Heart left ventricle (tissue), 16 donors: Measurements from ENCODE around the gene LRGUK. TPM values are rescaled to one million over a fixed set of nuclear protein-coding genes. Genes with fewer than 3 reads are reported as not detected.
A peak's percentile ranks its signal among the peaks of the same experiment; 100 is the strongest.
"Not testable (repeated sequence)": the region's sequence is repeated elsewhere in the genome, so short reads cannot be mapped to it uniquely, and the experiment has no call there.

Experiments
- ATAC-seq, 4 donors: fragments of 200-7000 bp; cut with Tn5 transposase; one replicate each; pipeline ENCODE4 v1.9.1; 2020 to 2022; ENCODE audit warnings: moderate library complexity in 4 of 4, mild to moderate bottlenecking in 3 of 4, moderate number of reproducible peaks in 1 of 4
- DNase-seq, 5 donors: peaks; one replicate each; pipeline ENCODE4 v3.0.0-alpha.2; 2020
- H3K27ac ChIP-seq, 12 donors: fragments of 200-600 bp; sonication (generic) in 4 of 12; one replicate each; pipeline versions ENCODE4 v1.5.0 to v1.8.0; 2016 to 2022; ENCODE audit warnings: mild to moderate bottlenecking in 2 of 12
- H3K27me3 ChIP-seq, 9 donors: fragments of 200-600 bp; sonication (generic) in 2 of 9; one replicate each; pipeline versions ENCODE4 v1.5.1 to v1.8.0; 2016 to 2022; ENCODE audit warnings: mild to moderate bottlenecking in 3 of 9
- H3K36me3 ChIP-seq, 9 donors: fragments of 200-600 bp; sonication (generic) in 2 of 9; one replicate each; pipeline versions ENCODE4 v1.5.0 to v1.8.0; 2018 to 2022; ENCODE audit warnings: mild to moderate bottlenecking in 2 of 9
- H3K4me1 ChIP-seq, 12 donors: fragments of 200-600 bp; sonication (generic) in 4 of 12; one replicate each; pipeline versions ENCODE4 v1.5.0 to v1.8.0; 2016 to 2022; ENCODE audit warnings: mild to moderate bottlenecking in 3 of 12
- H3K4me3 ChIP-seq, 12 donors: fragments of 200-600 bp; sonication (generic) in 4 of 12; one replicate each; pipeline versions ENCODE4 v1.5.0 to v1.8.0; 2017 to 2022; ENCODE audit warnings: mild to moderate bottlenecking in 9 of 12, moderate library complexity in 4 of 12
- H3K9me3 ChIP-seq, 12 donors: fragments of 200-600 bp; sonication (generic) in 4 of 12; one replicate each; pipeline versions ENCODE4 v1.5.0 to v1.8.0; 2016 to 2022; ENCODE audit warnings: mild to moderate bottlenecking in 1 of 12
- CTCF ChIP-seq, 12 donors: fragments of 200-600 bp; sonication (generic) in 4 of 12; IDR thresholded peaks; one replicate each; pipeline versions ENCODE4 v1.5.0 to v1.8.0; 2018 to 2022; ENCODE audit warnings: antibody characterized with exemption in 12 of 12, mild to moderate bottlenecking in 5 of 12
- POLR2A ChIP-seq, 2 donors: fragments of 450-650 bp; IDR thresholded peaks; one replicate each; pipeline ENCODE4 v1.6.1; 2017; ENCODE audit warnings: antibody characterized with exemption in 2 of 2, mild to moderate bottlenecking in 2 of 2, moderate library complexity in 2 of 2
- WGBS, 4 donors: extraction: QIAGEN DNeasy Blood & Tissue Kit in 2 of 4; methylation state at CpG; one replicate each; pipeline versions ENCODE4 v1.1.5 to v1.1.7; 2013 to 2018; 5-methylcytosine and 5-hydroxymethylcytosine counted together
- intact Hi-C, 10 donors: fragments of 100-400 bp; cut with DNase I; formaldehyde crosslinking; loops; one replicate each; pipeline versions ENCODE4 v1.11.1 to v1.14.2; 2022
- long read RNA-seq, 3 donors: library from polyadenylated mRNA; unstranded; transcript quantifications; one replicate each; pipeline ENCODE4 v2.0.0, GENCODE V29; 2020 to 2021
- polyA plus RNA-seq, 2 donors: library from polyadenylated mRNA; stranded (reverse); fragments of 200-250 nt; gene quantifications; one replicate each; pipeline ENCODE4 v1.2.3, GENCODE V29; 2013
- total RNA-seq, 9 donors: library from RNA; depleted of rRNA in 2 of 9; stranded (reverse); fragments of >200 nt in 2 of 9; fragmentation: NEBNext Ultra II Directional in 3 of 9; extraction: Animal tissue kit (Norgen Biotek cat#: 25700) in 3 of 9; gene quantifications; one replicate each; pipeline versions ENCODE4 v1.1.0 to v1.2.4, GENCODE V29; 2016 to 2023
- donor health status: ischemic (EF 13 %, LVEDD 7.1; RV severe dilation, severe dysfunction).
- donor health status: healthy with polysubstance abuse.
- donor health status: DM: no; HTN: yes; CAD: no.
- donor health status: DM: no; HTN: no; CAD: no.
- donor health status: ischemic (EF 25% LVEDD 6.9; RV normal size, moderate dysfunction).
- donor health status: ischemic (EF 25% LVEDD 5.7; RV mildly dilated, moderate dysfunction).
- donor health status: healthy.
- donor health status: DM: yes; HTN: yes; CAD: no.
- donor health status: ischemic (EF 35%, LVEDD 5.7; RV mildly dilated, moderate dysfunction).
- donor health status: nonischemic (EF 11% LVEDD 7.7; RV severe dilation, severe dysfunction).
- donor health status: DM: yes; HTN: yes; CAD: no.
- donor health status: PGD.
- donor health status: ischemic (EF 29% LVEDD 5.4; RV normal size, mild dysfunction).
- donor health status: nonischemic (EF 23%, LVEDD 6.1; RV moderate dilation, normal function).

The LRGUK gene
- total RNA-seq (under 1 TPM in 7 of 9 donors, not detected in 2; 0.12 to 0.51 (median 0.28) TPM), polyA plus RNA-seq (under 1 TPM in 1 of 2 donors, not detected in 1; 0.03 TPM)
- long read RNA-seq, donor 1 = 0 reads
- long read RNA-seq, donor 2 = 0 reads
- long read RNA-seq, donor 3 = 0 reads

DNA sequence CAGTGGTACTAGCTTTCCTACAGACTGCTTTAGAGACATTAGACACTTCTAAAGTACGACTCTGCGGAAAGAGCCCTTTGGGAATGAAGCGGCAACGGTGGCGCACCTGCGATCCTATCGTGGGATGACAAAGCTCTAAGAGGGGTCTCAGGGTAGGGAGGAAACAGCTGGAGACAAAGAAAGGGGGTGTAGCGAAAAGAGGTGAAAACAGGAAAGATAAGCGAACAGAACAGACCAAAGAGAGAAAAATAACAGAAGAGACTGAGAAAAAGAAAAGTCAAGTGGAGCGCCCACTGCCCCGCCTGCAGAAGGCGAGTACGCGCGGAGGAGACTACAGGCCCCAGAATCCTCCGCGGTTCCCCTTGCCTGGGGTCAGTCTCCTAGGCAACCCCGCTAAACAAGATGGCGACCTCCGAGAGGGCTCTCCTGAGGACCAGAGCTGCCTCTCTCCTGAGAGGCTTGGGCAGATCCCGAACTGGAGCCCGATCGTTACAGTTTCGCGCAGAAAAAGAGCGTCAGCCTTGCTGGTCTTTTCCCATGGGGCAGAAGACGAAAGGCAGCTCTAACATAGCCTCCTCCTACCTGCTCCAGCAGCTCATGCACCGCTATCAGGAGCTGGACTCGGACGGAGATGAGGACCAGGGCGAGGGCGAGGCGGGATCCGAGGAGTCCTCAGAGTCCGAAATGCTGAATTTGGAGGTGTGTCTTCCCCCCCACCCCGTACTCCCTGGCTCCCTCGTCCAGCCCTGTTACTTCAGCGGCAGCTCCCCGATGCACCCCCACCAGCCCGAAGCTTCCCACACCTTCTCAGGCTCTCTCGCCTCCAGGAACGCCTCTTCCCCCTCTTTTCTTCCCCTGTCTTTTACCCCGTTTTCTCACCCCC lies at the start of gene LRGUK:
Gene LRGUK, plus strand, starts transcription at position 375 of the 883 bp plus-strand sequence. Its CDS starts 28 bp downstream, at position 403.
- peak within 1 kb of the TSS; percentile 44 to 80 (median 66) for H3K4me3 ChIP-seq
- H3K9me3 ChIP-seq = no peaks in the 10 kb centered on the region
- WGBS, 4 donors = 1 to 2% (median 2%) methylated on average over 42 to 43 of the region's 43 CpGs
- ATAC-seq = peak; percentile 99 to 100 (median 100)
- intact Hi-C loops = loop anchor here in 2 of 10 donors (5.0 kb wide), 2 partner anchors 190 to 875 kb away; partner anchors contain the start of genes EXOC4 (in 1 of the 2) and SLC35B4 (in 1 of the 2)
- peaks cover 0 to 5% (median 0%) of the 10 kb centered on the region in 9 donors for H3K27me3 ChIP-seq
- DNase-seq = peak; percentile 86 to 92 (median 88)
- peaks cover 0 to 11% (median 0%) of the 10 kb centered on the region in 12 donors for H3K4me1 ChIP-seq
- no peak within 1 kb of the TSS for H3K27ac ChIP-seq
- peak in 1 of 2 donors; percentile 21 for TF ChIP-seq POLR2A (IDR thresholded peaks at IDR 0.05)
- TF ChIP-seq CTCF (IDR thresholded peaks at IDR 0.05) = no peak
- no peaks in the 10 kb centered on the region for H3K36me3 ChIP-seq

GRCh38 chr7:134077560-134077959 lies 49.6 kb upstream of the LRGUK start:
- H3K36me3 ChIP-seq, DNase-seq, H3K27me3 ChIP-seq, ATAC-seq, H3K4me3 ChIP-seq, intact Hi-C loops, H3K27ac ChIP-seq, H3K4me1 ChIP-seq: not testable (repeated sequence)
- peaks cover 0 to 16% (median 0%) of the 10 kb centered on the region in 12 donors for H3K9me3 ChIP-seq
- 94 to 100% (median 98%) methylated on average over 2 of the region's 2 CpGs for WGBS, 4 donors

DNA sequence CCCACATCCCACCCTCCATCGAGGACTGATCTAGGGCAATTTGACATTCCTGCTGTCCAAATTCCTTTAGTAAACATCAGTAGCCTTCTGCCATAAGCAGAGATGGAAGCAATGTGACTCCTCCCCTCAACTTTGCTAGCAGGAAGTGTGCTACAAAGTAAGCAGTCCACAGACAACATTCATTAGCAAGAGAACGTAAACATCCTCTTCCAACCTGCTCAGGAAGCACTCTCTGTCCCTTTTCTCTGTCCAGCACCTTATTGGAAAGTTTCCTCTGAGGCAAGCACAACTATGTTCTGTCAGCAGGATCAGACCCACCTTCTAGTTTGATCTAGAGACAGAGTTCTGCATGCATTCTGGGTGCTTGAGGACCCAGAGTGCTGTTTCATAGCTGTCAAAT lies 48.1 kb upstream of the LRGUK start:
- peaks cover 0 to 16% (median 0%) of the 10 kb centered on the region in 12 donors for H3K9me3 ChIP-seq
- H3K27me3 ChIP-seq = no peaks in the 10 kb centered on the region
- no peak for TF ChIP-seq CTCF (IDR thresholded peaks at IDR 0.05)
- 55 to 70% (median 63%) methylated on average over 2 of the region's 2 CpGs for WGBS, 4 donors
- H3K4me3 ChIP-seq = no peak overlapping the region
- H3K4me1 ChIP-seq = peaks cover 0 to 6% (median 0%) of the 10 kb centered on the region in 12 donors
- H3K27ac ChIP-seq = no peak overlapping the region
- H3K36me3 ChIP-seq = no peaks in the 10 kb centered on the region
- ATAC-seq = no peak
- intact Hi-C loops = no loop called here
- no peak for DNase-seq

DNA sequence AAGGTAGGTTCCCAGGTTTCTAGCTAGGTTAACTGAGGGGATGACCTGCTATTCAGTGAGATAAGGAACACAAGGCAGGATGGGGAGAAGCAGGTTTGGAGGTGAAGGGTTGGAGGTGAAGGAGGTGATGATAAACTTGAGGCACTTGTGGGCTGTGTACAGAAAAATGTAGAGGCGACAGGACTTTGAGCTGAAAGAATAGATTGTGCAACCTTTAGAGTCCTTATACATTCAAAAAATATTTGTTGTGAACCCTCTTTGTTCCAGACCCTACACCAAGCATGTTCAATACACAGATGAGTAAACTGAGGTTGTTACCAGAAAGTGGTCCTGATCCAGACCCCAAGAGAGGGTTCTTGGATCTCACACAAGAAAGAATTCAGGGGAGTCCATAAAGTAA lies 45.4 kb upstream of the LRGUK start:
- 98 to 100% (median 99%) methylated on average over 1 of the region's 1 CpG for WGBS, 4 donors
- ATAC-seq (no peak), DNase-seq (no peak)
- TF ChIP-seq CTCF (IDR thresholded peaks at IDR 0.05) (no peak), POLR2A (IDR thresholded peaks at IDR 0.05) (no peak)
- peaks cover 0 to 16% (median 0%) of the 10 kb centered on the region in 12 donors for H3K4me1 ChIP-seq
- H3K36me3 ChIP-seq = no peaks in the 10 kb centered on the region
- H3K27me3 ChIP-seq = no peaks in the 10 kb centered on the region
- intact Hi-C loops = no loop called here
- no peak overlapping the region for H3K27ac ChIP-seq
- H3K4me3 ChIP-seq = no peak overlapping the region
- peaks cover 0 to 6% (median 0%) of the 10 kb centered on the region in 12 donors for H3K9me3 ChIP-seq
